KG1 (cell line): ENCODE measurements around the gene NCBP1.

Source experiments
- DNase-seq: peaks from one replicate; lab custom pipeline; 2025; lab: John Stamatoyannopoulos, UW

The NCBP1 gene

DNA sequence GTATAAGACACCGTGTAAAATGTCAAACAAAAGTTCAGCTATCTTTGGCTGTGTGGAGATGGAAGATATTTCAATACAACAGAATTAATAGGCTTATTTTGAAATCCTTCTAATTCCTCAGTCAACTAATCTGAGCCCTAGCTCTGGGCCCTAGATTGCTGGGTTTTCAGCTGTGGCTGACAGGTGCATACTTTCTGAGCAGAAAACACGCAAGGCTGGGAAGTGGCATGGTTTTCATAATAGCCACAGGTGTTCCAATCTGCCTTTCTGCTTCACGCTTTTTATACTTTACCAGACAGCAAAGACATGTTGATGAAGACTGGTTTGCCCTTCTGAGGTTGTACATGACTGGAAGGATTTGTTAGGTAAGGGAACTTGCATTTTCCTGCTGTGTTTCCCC, 84.2 kb downstream of the NCBP1 start:
- DNase-seq: no peak

DNA sequence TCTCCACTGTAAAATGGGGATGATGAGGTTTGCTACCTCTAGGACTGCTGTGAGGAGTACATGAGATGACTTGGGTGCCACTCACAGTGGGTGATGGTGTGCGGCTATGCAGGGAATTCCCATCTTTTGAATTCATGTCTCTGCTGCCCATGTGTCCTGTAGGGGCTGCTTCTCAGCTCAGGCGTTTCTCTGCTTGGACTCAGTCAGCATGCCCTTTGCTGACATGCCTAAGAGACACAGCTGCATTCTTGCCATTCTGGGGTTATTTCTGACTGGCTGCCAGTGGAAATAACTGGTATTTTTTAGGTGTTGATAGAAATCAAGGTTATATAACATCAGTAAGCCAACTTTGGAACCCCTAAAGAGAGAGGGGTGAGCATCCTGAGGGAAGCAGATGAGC, 87.8 kb downstream of the NCBP1 start:
- no peak for DNase-seq

GRCh38 chr9:97722331-97722730, 88.7 kb downstream of the NCBP1 start:
- no peak for DNase-seq
